NK-92 treated with Interleukin-12 subunit alpha and Interleukin-12 subunit beta, amount 100 ng/mL, for 24 hours (cell line): ENCODE results near the gene DNAH1.

Experiments
- DNase-seq: peaks from one replicate; lab custom pipeline; 2025; lab: John Stamatoyannopoulos, UW

DNAH1 gene

GRCh38 chr3:52311576-52312119, 4.5 kb upstream of the DNAH1 start:
- no peak for DNase-seq

DNA sequence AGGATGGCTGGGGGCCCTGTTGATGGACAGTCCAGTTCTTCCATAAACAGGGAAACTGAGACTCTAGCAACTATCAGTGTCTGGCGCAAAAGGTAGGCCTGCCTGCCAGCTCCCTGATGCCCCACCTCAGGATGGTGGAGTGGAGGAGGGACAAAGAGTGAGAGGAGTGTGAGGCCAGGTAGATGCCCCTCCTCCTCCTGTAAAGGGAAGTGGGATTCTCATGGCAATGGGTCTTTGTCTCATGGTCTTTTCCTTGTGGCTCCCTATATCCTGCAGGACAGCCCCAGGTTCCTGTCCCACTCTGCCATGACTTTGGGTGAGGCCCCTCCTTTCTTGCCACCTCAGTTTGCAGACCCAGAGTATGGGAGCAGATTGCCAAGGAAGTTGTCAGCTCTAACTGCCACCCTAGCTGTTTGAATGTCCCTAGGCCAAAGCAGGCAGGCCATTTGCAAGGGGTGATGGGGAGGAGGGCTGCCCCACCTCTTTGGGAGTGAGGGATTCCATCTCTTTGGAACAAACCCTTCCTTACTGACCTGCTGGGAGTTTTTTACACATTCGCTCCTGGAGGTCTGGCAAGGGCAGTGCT, 2.8 kb upstream of the DNAH1 start:
- no peak for DNase-seq

GRCh38 chr3:52313774-52314188, 2.3 kb upstream of the DNAH1 start:
- DNase-seq = no peak

DNA sequence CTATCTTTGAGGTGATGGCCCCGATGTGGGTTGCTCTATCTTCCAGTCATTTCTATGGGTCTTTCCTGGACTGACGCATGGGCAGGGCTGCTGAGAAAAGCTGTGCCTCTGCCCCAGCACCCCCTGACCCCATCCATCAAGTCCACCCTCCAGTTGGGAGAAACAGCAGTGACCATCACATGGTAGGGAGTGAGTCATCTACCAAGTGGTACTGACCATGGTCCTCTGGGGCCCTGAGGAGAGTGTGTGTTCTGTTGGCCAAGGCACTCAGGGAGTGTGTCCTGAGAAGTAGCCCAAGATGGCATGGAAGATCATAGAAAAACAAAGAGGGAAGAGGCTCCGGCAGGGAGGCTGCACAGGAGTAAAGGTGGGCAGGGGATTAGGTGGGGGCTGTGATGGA, 1.6 kb upstream of the DNAH1 start:
- no peak for DNase-seq

DNA sequence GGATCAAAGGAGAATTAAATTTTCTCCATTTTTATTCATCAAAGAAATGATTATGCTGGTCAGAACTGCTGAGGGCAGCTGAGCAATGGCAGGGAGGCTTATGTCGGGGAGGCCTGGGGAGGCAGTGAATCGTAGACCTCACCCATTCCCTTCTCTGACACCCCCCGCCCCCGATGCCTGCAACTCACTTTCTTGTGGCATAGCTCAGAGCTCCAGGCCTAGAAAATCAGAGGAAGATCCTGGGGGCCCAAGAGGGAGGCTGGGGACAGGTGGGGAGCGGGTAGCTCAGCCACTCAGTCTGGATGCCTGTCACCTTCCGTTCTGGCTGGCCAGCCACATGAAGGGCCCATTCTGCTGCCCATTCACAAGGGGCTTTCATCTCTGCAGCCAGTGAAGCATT, 1.1 kb upstream of the DNAH1 start:
- no peak for DNase-seq

- DNase-seq = no peak
Measured at GRCh38 chr3:52317208-52318000, 1.3 kb downstream of the DNAH1 start.

DNA sequence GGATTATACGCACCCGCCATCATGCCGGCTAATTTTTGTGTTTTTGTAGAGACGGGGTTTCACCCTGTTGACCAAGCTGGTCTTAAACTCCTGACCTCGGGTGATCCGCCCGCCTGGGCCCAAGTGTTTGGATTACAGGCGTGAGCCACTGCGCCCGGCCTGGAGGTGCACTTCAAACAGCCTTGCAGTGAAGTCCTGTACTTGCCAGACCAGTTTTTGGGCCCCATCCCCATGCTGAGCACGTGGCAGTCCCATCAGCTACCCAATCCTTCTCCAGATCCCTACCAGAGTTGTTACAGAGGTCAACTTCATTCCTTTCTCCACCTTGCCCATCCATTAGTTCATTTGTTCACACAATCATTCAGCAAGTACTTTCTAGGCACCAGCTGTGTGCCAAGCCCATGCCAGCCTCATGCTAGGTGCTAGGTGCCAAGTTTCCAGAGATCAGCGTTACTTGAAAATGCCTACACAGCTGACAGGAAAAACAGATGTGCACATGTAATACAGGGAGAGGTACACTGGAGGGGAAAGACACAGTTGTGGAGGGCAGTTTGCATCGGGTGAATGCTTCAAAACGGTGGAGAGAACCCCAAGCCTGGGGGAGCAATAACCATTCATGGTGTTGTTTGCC, 2.2 kb downstream of the DNAH1 start:
- DNase-seq = no peak

DNA sequence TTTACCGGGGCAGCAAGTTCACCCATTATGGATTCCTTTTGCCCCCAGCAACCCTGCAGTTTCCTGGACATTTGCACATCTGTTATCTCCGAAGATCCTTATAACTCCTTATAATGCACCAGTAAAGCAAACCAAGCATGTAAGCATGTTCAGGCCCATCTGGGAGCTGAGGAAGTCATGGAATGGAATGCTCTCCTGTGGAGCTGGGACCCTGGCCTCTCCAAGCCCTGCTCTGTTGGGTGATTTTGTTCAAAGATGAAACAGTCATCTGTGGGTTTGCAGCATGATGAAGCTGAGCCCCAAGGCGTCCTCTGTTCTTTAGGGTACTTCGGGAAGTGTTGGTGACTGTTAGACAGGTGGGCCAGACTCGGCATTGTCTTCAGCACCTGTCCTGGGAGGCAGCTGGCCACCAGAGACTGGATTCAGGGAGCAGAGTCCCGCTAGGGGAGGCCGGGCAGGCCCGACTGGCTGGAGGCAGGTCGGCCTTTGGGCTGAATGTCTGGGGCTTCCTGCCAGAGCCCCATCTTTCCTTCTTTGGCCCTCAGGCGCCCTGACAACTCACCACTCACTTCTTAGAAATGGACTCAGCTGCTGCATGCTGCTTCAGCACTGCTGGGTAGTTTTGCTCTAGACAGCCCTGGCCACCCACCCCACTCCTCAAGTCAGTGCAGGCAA, 3.9 kb downstream of the DNAH1 start:
- DNase-seq = no peak

- no peak for DNase-seq
Measured at GRCh38 chr3:52321481-52321880, 5.4 kb downstream of the DNAH1 start.

- no peak for DNase-seq
Measured at GRCh38 chr3:52322466-52322865, 6.3 kb downstream of the DNAH1 start.

DNA sequence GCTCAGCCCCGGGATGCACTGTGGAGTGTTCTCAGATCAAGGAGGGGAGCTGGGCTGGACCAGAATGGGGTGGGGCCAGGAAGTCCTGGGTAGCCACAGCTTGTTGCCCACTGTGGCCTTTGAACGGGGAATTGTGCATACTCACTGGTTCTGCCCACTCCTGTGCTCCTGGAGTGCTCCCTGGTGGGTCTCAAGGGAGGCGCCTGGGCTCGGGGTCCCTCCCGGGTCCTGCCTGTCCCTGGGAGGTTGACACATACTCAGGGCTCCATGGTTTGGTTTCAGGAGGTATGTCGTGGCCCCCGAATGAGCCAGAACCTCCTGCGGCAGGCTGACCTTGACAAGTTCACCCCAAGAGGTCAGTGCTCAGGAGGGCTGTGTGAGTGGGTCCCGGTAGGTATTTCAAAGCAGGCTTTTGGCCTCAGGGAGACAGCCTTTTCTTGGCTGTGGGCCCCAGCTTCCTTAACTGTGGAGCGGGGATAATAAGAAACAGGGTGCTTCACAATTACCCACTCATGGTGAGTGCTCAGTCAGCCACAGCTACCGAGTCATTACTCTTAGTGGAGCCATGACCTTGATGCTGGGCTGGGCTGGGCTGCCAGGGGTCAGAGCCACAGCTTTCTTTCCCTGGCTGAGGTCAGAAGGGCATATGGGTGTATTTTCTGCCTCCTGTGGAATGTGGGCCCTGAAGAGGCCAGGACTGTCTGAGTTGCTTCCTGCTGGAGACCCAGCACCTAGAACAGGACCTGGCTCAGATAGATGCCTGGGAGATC, 7.6 kb downstream of the DNAH1 start:
- DNase-seq = no peak

DNA sequence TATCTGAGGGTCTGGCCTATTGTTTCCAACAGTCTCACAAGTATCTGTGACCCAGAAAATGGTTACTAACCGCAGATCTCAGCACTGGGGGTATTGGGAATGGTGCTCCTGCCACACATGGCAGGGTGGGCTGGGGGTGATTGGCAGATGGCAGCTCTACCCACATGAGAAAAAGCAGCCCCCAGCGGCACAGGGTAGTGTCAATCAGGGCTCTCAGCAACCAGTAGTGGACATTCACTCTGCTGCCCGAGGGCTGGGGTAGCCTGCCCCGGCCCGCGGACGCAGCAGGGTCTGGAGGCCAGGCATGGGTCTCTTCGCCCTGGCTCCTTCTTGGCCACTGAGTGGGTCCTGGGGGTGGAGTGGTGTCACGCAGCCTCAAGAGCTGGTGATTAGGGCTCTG, 8.6 kb downstream of the DNAH1 start:
- no peak for DNase-seq

DNA sequence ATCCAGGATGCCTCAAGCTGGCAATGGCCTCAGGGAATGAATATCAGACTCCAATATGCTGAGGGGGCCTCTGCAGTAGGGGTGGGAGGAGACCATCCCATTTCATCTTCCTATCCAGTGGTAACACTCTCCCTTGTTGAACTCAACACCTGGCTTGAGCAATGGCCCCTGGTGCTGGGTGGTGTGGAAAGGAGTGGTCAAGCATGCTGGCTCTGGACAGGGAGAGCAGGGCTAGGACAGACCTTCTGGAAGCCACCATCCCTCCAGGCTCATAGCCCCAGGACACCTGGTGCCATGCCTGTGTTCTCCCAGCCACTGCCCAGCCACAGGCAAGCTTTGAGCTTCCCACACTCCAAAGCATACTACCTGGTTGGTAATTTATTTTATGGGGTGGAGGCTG, 9.6 kb downstream of the DNAH1 start:
- no peak for DNase-seq

DNA sequence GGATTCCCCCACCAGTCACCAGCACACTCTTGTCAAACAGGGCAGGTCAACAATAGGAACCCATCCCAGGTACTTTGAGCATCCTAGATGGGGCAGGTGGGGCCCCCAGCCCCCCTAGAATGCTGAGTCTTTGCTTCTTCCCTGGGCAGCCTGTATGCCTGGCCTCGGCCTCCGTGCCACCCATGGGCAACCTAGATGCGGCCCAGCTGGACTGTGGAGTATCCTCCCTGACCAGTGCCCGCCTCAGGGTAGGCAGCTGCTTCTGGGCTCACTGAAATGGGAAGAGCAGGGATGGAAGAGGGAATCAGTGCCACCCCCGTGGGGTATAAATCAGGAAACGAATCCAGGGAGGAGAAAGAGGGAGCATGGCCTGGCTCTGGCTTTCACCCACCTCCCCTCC, 10.9 kb downstream of the DNAH1 start:
- DNase-seq = no peak

DNA sequence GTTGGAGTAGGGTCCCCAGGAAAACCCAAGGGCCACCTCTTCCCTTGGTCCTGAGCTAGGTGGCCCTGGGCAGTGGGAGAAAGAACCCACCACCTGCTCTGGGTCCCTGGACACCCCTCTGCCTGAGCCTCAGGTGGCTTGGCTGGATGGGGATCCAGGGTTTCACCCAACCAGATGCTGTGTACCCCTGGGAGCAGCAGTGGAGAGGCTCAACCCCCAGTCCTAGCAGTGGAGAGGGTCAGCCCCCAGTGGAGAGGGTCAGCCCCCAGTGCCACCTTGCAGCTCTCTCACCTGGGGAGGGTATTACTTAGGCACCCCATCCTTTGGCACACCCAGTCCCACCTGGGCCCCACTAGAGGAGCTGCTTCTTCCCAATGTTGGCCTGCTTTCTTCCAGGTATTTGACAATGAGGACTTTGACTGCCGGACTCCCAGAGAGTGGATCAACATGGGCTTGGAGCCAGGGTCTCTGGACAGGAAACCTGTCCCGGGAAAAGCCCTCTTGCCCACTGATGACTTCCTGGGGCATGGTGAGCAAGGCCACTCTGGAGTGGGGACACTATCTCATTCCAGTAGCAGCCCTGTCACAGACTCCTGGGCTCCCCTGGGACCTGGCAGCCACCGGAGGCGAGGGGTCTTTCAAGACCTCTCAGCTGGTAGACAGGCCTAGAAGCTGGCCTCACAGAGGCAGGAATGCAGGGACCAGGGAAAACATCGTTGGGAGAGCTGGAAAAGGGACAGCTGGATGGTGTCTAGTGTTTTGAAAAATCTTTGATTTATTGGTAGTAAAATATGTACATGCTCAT, 11.6 kb downstream of the DNAH1 start:
- no peak for DNase-seq

- DNase-seq = no peak
Measured at GRCh38 chr3:52328536-52329080, 12.5 kb downstream of the DNAH1 start.

GRCh38 chr3:52330194-52330805, 14.2 kb downstream of the DNAH1 start:
- no peak for DNase-seq

DNA sequence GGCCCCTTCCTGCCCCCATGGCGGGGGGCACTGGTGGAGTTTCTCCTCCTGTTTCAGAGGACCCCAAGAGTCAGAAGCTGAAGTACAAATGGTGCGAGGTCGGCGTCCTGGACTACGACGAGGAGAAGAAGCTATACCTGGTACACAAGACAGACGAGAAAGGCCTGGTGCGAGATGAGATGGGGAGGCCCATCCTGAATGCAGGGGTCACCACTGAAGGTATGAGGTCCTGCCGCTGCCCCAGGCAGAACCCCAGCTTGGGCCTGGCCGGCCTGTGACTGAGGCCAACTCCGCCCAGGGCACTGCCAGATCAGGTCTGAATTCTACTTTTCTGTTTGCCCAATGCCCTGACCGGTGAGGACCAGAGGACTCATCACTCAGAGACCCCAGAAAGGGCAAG, 15.0 kb downstream of the DNAH1 start:
- no peak for DNase-seq

GRCh38 chr3:52331906-52332305, 15.8 kb downstream of the DNAH1 start:
- DNase-seq = no peak

- DNase-seq = no peak
Measured at GRCh38 chr3:52333869-52334557, 17.9 kb downstream of the DNAH1 start.
